Endodermal cell (in vitro differentiated cells): ENCODE results near the gene MBNL2. TPM values are rescaled to one million over a fixed set of nuclear protein-coding genes. Genes with fewer than 3 reads are reported as not detected.

ENCODE experiments used
- DNase-seq: peaks from one replicate; pipeline ENCODE4 v3.0.0-alpha.2; 2017
- H3K27ac ChIP-seq: 2 replicates; pipeline ENCODE4 v1.5.1; 2013; ENCODE audit warnings: mild to moderate bottlenecking, low read depth, low read length, moderate library complexity
- H3K27me3 ChIP-seq: 2 replicates; pipeline ENCODE4 v1.6.1; 2013; ENCODE audit warnings: mild to moderate bottlenecking, low read length, moderate library complexity; ENCODE audit not compliant: insufficient read depth, control insufficient read depth, poor library complexity, severe bottlenecking
- H3K36me3 ChIP-seq: 2 replicates; pipeline ENCODE4 v1.7.0; 2013; ENCODE audit warnings: mild to moderate bottlenecking, low read length, moderate library complexity; ENCODE audit not compliant: control insufficient read depth, insufficient read depth
- H3K4me1 ChIP-seq: one replicate; pipeline ENCODE4 v1.7.0; 2013; ENCODE audit warnings: low read length; ENCODE audit not compliant: control insufficient read depth, insufficient read depth
- H3K4me3 ChIP-seq: 2 replicates; pipeline ENCODE4 v1.5.1; 2013; ENCODE audit warnings: mild to moderate bottlenecking, low read length, moderate library complexity
- H3K9ac ChIP-seq: 2 replicates; pipeline ENCODE4 v1.6.1; 2013; ENCODE audit warnings: mild to moderate bottlenecking, low read length, moderate library complexity; ENCODE audit not compliant: poor library complexity, severe bottlenecking; ENCODE audit errors: extremely low read depth
- H3K9me3 ChIP-seq: 2 replicates; pipeline ENCODE4 v1.6.1; 2013; ENCODE audit warnings: mild to moderate bottlenecking, low read length, moderate library complexity; ENCODE audit not compliant: control insufficient read depth
- H3K27ac Mint-ChIP-seq: 2 replicates; pipeline ENCODE4 v1.8.0; 2020; ENCODE audit warnings: mixed read lengths
- H3K27me3 Mint-ChIP-seq: 2 replicates; pipeline ENCODE4 v1.8.0; 2021; ENCODE audit warnings: mild to moderate bottlenecking, mixed read lengths; ENCODE audit not compliant: insufficient read depth
- H3K36me3 Mint-ChIP-seq: 2 replicates; pipeline ENCODE4 v1.8.0; 2020; ENCODE audit warnings: low read depth, mixed read lengths
- H3K4me1 Mint-ChIP-seq: 2 replicates; pipeline ENCODE4 v1.8.0; 2020; ENCODE audit warnings: mixed read lengths
- H3K4me3 Mint-ChIP-seq: 2 replicates; pipeline ENCODE4 v1.8.0; 2020; ENCODE audit warnings: mild to moderate bottlenecking, moderate library complexity, mixed read lengths
- H3K9me3 Mint-ChIP-seq: 2 replicates; pipeline ENCODE4 v1.8.0; 2020; ENCODE audit warnings: mild to moderate bottlenecking, mixed read lengths
- WGBS, 2 experiments: methylation state at CpG; one replicate each; pipeline versions ENCODE4 v1.1.5 to v1.1.7; 2013; ENCODE audit warnings: missing lambda C conversion rate in 2 of 2, mixed read lengths in 1 of 2; ENCODE audit not compliant: insufficient coverage in 1 of 2, insufficient read length in 1 of 2; 5-methylcytosine and 5-hydroxymethylcytosine counted together
- total RNA-seq, 2 donors: library from RNA; stranded (reverse); fragmentation: NEBNext Ultra II Directional in 1 of 2; extraction: Animal tissue kit (Norgen Biotek cat#: 25700) in 1 of 2; gene quantifications; 2 replicates in 1 of 2; 3 replicates in 1 of 2; pipeline ENCODE4 v1.2.1, GENCODE V29; 2021
- TF ChIP-seq, protein P1 (sequence below): fragments of 200-600 bp; sonication (generic); conservative IDR thresholded peaks from 2 replicates; pipeline ENCODE4 v1.5.0; 2021; ENCODE audit warnings: antibody characterized with exemption, mild to moderate bottlenecking

Gene MBNL2
- total RNA-seq, 2 donors from 2014 or later: 1.7 to 3.3 TPM

DNA sequence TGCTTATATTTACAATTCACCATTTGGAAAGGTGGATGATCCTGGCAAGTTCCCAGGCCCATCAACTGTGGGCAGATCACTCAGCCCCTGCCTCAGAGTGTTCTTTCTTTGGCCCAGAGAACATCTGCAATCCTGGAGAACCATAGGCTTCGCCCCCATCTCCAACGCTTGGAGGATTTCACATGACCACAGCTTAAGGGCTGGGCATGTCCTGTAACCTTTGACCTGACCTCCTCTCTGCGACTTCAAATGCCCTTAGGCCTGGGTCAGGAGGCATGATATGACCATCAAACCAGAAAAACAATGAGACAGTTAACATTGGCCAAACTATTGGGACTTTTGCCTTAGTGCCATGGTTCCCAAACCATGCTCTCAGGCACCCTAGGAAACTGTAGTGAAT, 7.2 kb upstream of the MBNL2 start:
- H3K36me3 ChIP-seq: no peaks in the 10 kb centered on the region
- Mint-ChIP-seq H3K27ac (no peak overlapping the region), H3K4me3 (no peak overlapping the region), H3K4me1 (no peaks in the 10 kb centered on the region), H3K27me3 (peaks cover 84% of the 10 kb centered on the region), H3K36me3 (no peaks in the 10 kb centered on the region), H3K9me3 (no peaks in the 10 kb centered on the region)
- H3K9me3 ChIP-seq: no peaks in the 10 kb centered on the region
- TF ChIP-seq, protein P1, sequence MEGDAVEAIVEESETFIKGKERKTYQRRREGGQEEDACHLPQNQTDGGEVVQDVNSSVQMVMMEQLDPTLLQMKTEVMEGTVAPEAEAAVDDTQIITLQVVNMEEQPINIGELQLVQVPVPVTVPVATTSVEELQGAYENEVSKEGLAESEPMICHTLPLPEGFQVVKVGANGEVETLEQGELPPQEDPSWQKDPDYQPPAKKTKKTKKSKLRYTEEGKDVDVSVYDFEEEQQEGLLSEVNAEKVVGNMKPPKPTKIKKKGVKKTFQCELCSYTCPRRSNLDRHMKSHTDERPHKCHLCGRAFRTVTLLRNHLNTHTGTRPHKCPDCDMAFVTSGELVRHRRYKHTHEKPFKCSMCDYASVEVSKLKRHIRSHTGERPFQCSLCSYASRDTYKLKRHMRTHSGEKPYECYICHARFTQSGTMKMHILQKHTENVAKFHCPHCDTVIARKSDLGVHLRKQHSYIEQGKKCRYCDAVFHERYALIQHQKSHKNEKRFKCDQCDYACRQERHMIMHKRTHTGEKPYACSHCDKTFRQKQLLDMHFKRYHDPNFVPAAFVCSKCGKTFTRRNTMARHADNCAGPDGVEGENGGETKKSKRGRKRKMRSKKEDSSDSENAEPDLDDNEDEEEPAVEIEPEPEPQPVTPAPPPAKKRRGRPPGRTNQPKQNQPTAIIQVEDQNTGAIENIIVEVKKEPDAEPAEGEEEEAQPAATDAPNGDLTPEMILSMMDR: no peak
- WGBS, 2 experiments: 93 to 100% methylated on average over 3 of the region's 3 CpGs
- no peak overlapping the region for H3K27ac ChIP-seq
- H3K4me1 ChIP-seq: no peaks in the 10 kb centered on the region
- no peak overlapping the region for H3K9ac ChIP-seq
- no peak overlapping the region for H3K4me3 ChIP-seq
- no peak for DNase-seq
- peaks cover 63% of the 10 kb centered on the region for H3K27me3 ChIP-seq

DNA sequence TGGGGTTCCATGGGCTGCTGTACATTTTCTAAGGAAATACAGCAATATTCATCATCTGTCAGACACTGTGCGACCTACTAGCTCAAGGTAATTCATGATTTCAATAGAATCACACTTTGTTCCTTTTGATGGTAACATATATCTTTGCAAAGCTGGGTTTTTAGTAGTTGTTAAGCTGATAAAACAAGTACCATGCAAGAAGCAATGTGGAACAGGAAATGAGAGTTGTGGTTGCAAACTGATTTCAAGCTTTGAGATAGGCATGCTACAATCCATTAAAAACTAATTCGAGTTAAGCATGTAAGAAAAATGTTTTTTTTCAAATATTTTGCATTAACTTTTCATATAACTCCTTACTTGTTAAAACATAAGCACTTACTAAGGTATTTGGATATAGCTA, 6.8 kb upstream of the MBNL2 start:
- H3K36me3 ChIP-seq: no peaks in the 10 kb centered on the region
- WGBS, 2 experiments: 94% methylated on average over 1 of the region's 2 CpGs; no CpG with 5 or more reads in 1 of the 2 experiments
- Mint-ChIP-seq H3K27ac (no peak overlapping the region), H3K9me3 (no peaks in the 10 kb centered on the region), H3K4me3 (no peak overlapping the region), H3K4me1 (no peaks in the 10 kb centered on the region), H3K27me3 (peaks cover 88% of the 10 kb centered on the region), H3K36me3 (no peaks in the 10 kb centered on the region)
- H3K4me3 ChIP-seq: no peak overlapping the region
- TF ChIP-seq, protein P1: no peak
- no peaks in the 10 kb centered on the region for H3K4me1 ChIP-seq
- no peaks in the 10 kb centered on the region for H3K9me3 ChIP-seq
- no peak overlapping the region for H3K9ac ChIP-seq
- no peak for DNase-seq
- H3K27me3 ChIP-seq: peaks cover 67% of the 10 kb centered on the region
- no peak overlapping the region for H3K27ac ChIP-seq

DNA sequence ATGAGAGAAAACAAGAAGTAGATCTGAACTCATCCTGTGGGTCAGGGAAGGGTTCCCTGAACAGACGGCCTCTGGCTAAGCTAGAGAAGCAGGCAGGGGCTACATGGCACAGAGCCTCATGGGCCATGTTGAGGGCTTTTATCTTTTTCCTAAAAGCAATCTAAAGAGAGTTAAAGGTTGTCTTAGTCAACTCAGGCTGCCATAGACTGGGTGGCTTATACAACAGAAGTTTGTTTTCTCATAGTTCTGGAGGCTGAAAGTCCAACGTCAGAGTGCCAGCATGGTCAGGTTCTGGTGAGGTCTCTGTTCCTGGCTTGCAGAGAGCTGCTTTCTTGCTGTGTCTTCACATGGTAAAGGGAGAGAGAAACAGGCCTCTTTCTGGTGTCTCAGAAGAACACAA, 2.9 kb upstream of the MBNL2 start:
- H3K4me1 ChIP-seq: peaks cover 10% of the 10 kb centered on the region
- H3K9me3 ChIP-seq: no peaks in the 10 kb centered on the region
- DNase-seq: no peak
- WGBS, 2 experiments: 93 to 100% methylated on average over 2 of the region's 2 CpGs
- TF ChIP-seq, protein P1: no peak
- Mint-ChIP-seq H3K36me3 (no peaks in the 10 kb centered on the region), H3K9me3 (no peaks in the 10 kb centered on the region), H3K27ac (no peak overlapping the region), H3K4me1 (peaks cover 21% of the 10 kb centered on the region), H3K4me3 (no peak overlapping the region), H3K27me3 (peaks cover 87% of the 10 kb centered on the region)
- H3K36me3 ChIP-seq: no peaks in the 10 kb centered on the region
- H3K27me3 ChIP-seq: peaks cover 81% of the 10 kb centered on the region
- H3K27ac ChIP-seq: no peak overlapping the region
- no peak overlapping the region for H3K4me3 ChIP-seq
- H3K9ac ChIP-seq: no peak overlapping the region
